Measurements from ENCODE around the gene PGM1.
"Not testable (repeated sequence)": the region's sequence is repeated elsewhere in the genome, so short reads cannot be mapped to it uniquely, and the experiment has no call there.

PGM1 gene

GRCh38 chr1:63569068-63569467 lies 24.1 kb upstream of the PGM1 start:
- H3K4me1 ChIP-seq (ENCODE audit: insufficient read depth, low read length, severe bottlenecking) = no peaks in the 10 kb centered on the region
- H3K36me3 ChIP-seq (ENCODE audit: insufficient read depth, low read length) = 0 out of 2 replicates have a peak, but pooled peaks cover 4% of the 10 kb centered on the region
- no peak overlapping the region for H2AFZ ChIP-seq (ENCODE audit: low read length)
- H3K4me2 ChIP-seq (ENCODE audit: low read length) = no peak overlapping the region
- no peaks in the 10 kb centered on the region for H3K27me3 ChIP-seq (ENCODE audit: insufficient read depth, low read length)
- no peak overlapping the region for H3K27ac ChIP-seq (ENCODE audit: low read depth, low read length, poor library complexity, severe bottlenecking)
- no peaks in the 10 kb centered on the region for H4K20me1 ChIP-seq (ENCODE audit: insufficient read depth, low read length)
- no peaks in the 10 kb centered on the region for H3K9me2 ChIP-seq (ENCODE audit: low read depth, low read length)
- no peak overlapping the region for H3K9ac ChIP-seq (ENCODE audit: low read length)
- TF ChIP-seq CTCF (IDR thresholded peaks at IDR 0.05; ENCODE audit: low read length) = no peak
- TF ChIP-seq EZH2 (IDR thresholded peaks at IDR 0.05; ENCODE audit: borderline replicate concordance, low read length) = no peak
- H3K79me2 ChIP-seq (ENCODE audit: insufficient read depth, low read length) = no peaks in the 10 kb centered on the region
- no peaks in the 10 kb centered on the region for H3F3A ChIP-seq (ENCODE audit: insufficient read depth, low read length)
- no peak overlapping the region for H3K4me3 ChIP-seq (ENCODE audit: low read depth, low read length, poor library complexity, severe bottlenecking)
- H3K9me3 ChIP-seq (ENCODE audit: low read length) = no peaks in the 10 kb centered on the region

DNA sequence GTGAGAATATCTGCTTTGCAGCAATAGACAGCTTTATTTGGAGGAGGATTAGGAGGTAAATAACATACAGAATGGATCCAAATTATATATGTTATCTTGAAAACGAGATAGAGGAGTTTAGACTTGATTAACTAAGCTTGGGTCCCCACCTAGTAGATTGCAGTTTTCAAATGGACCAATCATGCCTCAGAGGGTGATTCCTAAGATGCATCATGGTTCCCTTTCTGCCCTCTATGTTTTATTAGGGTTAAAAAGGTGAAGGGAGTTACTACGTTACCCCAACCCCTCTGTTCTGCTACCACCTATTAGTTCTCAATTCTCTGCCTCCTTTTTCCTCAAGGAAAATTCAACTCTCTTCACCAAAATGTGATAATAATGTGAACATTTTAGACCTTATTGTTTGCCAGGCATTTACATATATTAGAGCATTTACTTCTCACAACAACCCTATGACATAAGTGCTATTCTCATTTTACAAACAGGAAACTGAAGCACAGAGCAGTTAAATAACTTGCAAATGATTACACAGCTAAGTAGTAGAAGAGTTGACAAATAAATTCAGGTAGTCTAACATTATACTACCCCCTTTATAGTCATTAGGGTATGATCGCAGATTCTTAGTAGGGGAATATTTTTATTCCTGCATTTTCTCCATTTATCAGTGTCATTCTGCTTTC lies 23.4 kb upstream of the PGM1 start:
- TF ChIP-seq EZH2 (IDR thresholded peaks at IDR 0.05; ENCODE audit: borderline replicate concordance, low read length) = no peak
- TF ChIP-seq CTCF (IDR thresholded peaks at IDR 0.05; ENCODE audit: low read length) = no peak

GRCh38 chr1:63572686-63573085 lies 20.5 kb upstream of the PGM1 start:
- not testable (repeated sequence) for H3K27me3 ChIP-seq (ENCODE audit: insufficient read depth, low read length); H3K9me2 ChIP-seq (ENCODE audit: low read depth, low read length); H3F3A ChIP-seq (ENCODE audit: insufficient read depth, low read length); H3K4me3 ChIP-seq (ENCODE audit: low read depth, low read length, poor library complexity, severe bottlenecking); H3K79me2 ChIP-seq (ENCODE audit: insufficient read depth, low read length); H3K9ac ChIP-seq (ENCODE audit: low read length); H4K20me1 ChIP-seq (ENCODE audit: insufficient read depth, low read length); H3K4me1 ChIP-seq (ENCODE audit: insufficient read depth, low read length, severe bottlenecking); H3K36me3 ChIP-seq (ENCODE audit: insufficient read depth, low read length); H2AFZ ChIP-seq (ENCODE audit: low read length); H3K9me3 ChIP-seq (ENCODE audit: low read length); H3K4me2 ChIP-seq (ENCODE audit: low read length); H3K27ac ChIP-seq (ENCODE audit: low read depth, low read length, poor library complexity, severe bottlenecking)

More for the DNA sequence above, 23.4 kb upstream of the PGM1 start:
- Histone ChIP-seq H2AFZ (ENCODE audit: low read length) (no peak overlapping the region), H3K4me3 (ENCODE audit: low read depth, low read length, poor library complexity, severe bottlenecking) (no peak overlapping the region), H3F3A (ENCODE audit: insufficient read depth, low read length) (no peaks in the 10 kb centered on the region), H3K36me3 (ENCODE audit: insufficient read depth, low read length) (0 out of 2 replicates have a peak, but pooled peaks cover 2% of the 10 kb centered on the region), H3K27ac (ENCODE audit: low read depth, low read length, poor library complexity, severe bottlenecking) (no peak overlapping the region), H4K20me1 (ENCODE audit: insufficient read depth, low read length) (no peaks in the 10 kb centered on the region), H3K9me3 (ENCODE audit: low read length) (no peaks in the 10 kb centered on the region), H3K9me2 (ENCODE audit: low read depth, low read length) (no peaks in the 10 kb centered on the region), H3K4me1 (ENCODE audit: insufficient read depth, low read length, severe bottlenecking) (no peaks in the 10 kb centered on the region), H3K79me2 (ENCODE audit: insufficient read depth, low read length) (no peaks in the 10 kb centered on the region), H3K9ac (ENCODE audit: low read length) (no peak overlapping the region), H3K27me3 (ENCODE audit: insufficient read depth, low read length) (no peaks in the 10 kb centered on the region), H3K4me2 (ENCODE audit: low read length) (no peak overlapping the region)

DNA sequence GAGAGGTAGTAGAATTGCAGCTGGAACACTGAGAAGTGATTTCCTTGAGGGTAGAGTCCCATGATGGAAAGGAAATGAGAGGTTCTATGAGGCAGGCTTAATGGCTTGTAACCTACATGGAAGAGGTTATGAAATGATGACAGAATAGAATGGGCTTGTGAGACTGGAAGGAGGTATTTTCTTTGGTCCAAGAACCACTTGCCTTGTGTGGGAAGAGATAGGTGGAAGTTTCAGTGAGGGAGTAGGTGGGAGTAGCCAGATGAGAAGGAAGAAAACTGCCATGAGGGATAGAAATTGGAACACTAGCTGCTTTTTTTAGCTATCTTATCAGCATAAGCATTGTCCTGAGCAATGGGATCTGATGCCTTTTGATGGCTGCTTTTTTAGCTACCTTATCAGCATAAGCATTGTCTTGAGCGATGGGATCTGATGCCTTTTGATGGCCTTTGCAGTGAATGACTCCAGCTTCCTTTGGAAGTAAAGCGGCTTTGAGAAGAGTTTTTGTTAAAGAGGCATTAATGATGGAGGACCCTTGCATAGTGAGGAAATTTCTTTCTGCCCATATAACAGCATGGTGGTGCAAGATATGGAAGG lies 18.9 kb upstream of the PGM1 start:
- H2AFZ ChIP-seq (ENCODE audit: low read length); H3K9ac ChIP-seq (ENCODE audit: low read length); H3K27ac ChIP-seq (ENCODE audit: low read depth, low read length, poor library complexity, severe bottlenecking); H3K9me3 ChIP-seq (ENCODE audit: low read length); H3F3A ChIP-seq (ENCODE audit: insufficient read depth, low read length); H3K4me3 ChIP-seq (ENCODE audit: low read depth, low read length, poor library complexity, severe bottlenecking); H3K79me2 ChIP-seq (ENCODE audit: insufficient read depth, low read length); H3K27me3 ChIP-seq (ENCODE audit: insufficient read depth, low read length); H3K4me2 ChIP-seq (ENCODE audit: low read length); H3K9me2 ChIP-seq (ENCODE audit: low read depth, low read length); H4K20me1 ChIP-seq (ENCODE audit: insufficient read depth, low read length); H3K36me3 ChIP-seq (ENCODE audit: insufficient read depth, low read length); H3K4me1 ChIP-seq (ENCODE audit: insufficient read depth, low read length, severe bottlenecking): not testable (repeated sequence)

Measured in OCI-LY1 (cell line).